NCI-H1417 treated with DMSO at 0.1 percent for 48 hours (cell line): ENCODE measurements around the gene SLC1A4.

ENCODE experiments used
- DNase-seq: peaks from one replicate; lab custom pipeline; 2025; lab: John Stamatoyannopoulos, UW

SLC1A4 gene

DNA sequence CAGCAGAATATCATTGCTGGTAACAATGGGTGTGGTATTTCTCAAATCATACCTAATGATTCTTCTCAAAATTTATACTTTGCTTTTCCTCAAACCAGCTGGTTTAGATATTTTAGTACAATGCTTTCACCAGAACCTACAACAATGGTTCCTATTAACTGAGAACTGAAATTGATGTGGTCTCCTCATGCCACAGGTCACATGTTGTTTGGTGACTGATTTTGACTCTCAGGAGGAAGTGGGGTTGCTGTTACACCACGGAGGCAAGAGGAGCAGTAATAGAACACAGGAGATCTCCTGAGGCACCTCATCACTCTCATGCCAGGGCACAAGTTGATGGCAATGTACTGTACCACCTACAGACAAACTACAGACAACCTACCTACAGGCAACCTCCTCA, 64.0 kb downstream of the SLC1A4 start:
- no peak for DNase-seq

DNA sequence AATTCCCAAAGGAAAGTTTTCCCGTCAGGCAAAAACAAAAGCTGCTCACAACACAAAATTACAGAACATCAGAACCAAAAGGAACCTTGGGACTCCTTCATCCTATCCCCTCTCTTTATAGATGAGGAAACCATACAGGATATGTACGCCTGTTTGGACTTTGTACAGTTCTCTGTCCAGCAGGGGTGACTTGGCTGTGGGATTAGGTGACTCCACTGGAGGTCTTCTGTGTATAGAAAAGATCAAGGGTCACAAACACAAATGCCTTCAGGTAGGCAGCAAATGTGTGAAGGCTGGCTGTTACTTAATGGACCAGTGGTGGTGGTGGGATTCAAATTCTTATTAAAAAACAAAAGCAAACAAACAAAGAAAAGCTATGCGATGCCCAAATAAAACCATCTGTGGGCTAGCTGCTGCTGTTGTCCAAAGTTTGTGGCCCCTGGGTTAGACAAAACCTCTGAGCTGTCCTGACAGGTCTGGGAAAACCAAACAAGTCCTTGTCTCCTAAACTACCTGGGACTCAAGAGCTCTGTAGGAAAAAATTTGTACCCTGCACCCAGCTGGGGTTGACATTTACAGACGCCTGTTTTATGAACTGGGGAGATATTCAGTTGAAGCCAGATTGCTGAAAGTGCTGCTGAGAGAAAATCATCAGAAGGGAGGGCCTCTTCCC, 65.7 kb downstream of the SLC1A4 start:
- DNase-seq: no peak

DNA sequence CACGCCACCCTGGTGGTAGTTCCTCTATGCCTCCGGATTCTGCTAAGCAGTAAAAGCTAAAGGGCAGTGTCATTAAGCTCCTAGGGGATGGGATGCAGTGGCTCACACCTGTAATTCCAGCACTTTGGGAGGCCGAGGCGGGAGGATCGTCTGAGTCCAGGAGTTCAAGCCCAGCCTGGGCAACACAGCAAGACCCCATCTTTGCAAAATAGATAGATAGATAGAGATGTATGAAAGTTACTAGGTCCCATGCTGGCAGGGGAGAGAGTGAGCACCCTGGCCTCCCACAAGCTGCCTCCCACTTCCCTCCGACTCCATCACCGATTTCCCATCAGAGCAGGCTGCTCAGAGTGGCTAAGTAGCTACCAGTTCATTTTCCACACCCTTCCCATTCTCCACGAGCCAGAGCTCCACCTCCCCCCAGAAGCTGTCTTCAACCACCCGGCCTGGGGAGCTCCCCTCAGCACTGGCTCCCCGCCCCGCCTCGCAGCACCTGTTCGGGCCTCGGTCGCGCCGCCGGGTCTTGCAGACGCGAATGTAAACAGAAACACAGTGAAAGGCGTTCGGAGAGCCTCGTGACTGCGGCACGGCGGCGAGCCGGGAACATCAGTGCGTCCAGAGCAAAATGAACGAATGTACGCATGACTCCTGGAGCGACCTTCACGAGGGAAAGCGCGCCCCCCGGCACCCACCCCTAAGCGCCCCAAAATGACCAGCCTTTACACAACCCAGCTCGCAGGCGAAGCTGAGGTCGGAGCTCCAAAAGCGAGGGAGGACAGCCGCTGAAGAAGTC, 66.4 kb downstream of the SLC1A4 start:
- DNase-seq: peak; percentile 85

DNA sequence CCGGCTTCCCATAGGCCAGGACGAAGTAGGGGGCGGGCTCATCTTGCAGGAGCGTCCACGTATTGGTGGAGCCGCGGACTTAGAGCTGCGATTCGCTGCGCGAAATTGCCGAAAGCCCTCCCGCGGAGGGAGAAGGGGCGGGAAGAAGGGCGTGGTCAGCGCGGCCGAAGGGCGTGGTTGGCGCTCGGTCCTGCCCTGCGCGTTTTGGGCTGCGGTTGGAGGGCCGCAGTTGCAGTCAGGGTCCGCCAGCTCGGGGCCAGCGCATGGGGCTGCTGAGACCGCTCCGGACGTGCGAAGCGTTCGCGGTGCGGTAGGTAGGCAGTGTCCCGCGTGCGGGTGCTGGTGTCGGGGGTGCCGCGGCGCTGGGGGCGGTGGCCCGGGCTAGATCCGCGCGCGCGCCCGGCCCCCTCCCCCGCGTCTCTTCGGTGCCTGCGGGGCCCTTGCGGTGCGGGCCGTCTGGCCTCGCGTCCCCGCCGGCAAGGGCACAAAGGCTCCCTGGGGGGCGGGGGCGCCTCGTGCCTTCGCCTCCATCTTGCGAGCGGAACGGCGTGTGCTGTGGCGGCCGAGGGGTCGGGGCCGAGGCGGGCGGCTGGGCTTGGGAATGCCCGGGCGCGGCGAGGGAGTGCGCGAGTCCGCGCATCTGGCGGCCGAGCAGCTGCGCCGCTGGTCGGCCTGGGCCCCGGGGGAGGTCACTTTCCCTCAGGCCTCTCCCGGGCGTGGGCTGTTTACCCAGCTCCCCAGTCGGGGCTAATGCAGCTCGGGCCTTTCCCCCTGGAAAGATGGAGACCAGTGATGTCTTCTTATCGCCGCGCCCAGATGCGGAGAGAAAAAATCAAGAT, 67.2 kb downstream of the SLC1A4 start, which contains the start of gene CEP68:
TSS of gene CEP68 (plus strand) at position 202 of the 839 bp plus-strand sequence. CDS start 13,029 bp downstream, outside the sequence.
- DNase-seq: peak; percentile 91

DNA sequence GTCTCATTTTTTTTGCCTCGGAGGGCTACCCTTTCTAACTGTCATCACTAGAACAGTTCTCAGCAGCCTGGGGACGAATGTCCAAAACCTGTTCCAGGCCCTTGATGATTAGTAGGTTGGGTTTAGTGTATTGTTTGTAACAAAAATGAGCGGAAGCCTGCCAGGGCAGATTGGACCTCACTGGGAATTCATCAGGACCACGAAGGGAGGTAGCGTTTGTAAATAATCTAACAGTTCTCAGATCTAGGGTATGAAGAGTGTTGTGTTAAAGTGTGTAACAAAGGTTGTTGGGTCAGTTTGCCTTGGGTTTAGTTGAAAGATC, 67.8 kb downstream of the SLC1A4 start:
- no peak for DNase-seq

DNA sequence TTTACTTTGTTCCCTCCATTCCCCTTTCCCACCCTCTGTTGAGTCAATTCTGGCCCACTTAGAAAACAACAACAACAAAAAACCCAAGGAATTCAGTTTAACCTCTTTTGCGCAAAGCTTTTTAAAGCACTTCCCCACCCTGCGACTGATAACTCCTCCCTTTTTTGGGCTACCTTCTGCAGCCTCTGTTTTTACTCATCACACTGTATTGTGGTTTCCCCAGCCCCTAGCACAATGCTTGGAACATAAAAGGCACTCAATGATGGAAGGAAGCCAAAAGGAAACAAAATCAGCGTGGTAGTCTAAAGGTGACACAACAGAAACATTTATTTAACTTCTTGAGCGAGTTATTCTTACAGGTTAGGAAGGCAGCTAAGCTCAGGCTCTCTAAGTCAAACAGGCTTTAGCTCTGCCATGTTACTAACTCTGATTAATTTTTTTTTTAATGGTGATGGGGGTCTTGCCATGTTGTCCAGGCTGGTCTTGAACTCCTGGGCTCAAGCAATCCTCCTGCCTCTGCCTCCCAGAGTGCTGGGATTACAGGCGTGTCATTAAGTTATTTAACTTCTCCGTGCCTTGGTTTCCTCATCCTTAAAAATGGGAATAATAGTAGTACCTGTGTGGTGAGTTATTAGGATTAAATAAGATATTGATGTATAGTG, 68.3 kb downstream of the SLC1A4 start:
- no peak for DNase-seq

DNA sequence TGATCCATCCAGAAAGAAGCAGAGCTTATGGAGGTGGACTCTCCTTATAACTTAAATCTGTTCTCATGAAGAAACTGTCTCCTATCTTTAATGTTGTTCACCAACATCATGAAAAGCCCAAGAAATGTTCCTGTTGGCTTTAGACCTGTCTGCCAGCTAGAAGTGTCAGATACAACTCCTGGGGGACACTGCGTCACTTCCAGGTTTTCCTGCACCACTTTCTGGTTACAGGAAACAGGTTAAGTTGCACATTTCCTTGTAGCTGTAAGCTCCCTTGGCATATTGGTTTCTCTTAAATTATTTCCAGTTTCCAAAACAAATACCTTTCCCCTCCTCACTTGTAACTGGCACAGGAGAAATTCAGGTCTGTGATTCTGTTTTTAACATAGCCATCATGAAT, 69.9 kb downstream of the SLC1A4 start:
- no peak for DNase-seq

DNA sequence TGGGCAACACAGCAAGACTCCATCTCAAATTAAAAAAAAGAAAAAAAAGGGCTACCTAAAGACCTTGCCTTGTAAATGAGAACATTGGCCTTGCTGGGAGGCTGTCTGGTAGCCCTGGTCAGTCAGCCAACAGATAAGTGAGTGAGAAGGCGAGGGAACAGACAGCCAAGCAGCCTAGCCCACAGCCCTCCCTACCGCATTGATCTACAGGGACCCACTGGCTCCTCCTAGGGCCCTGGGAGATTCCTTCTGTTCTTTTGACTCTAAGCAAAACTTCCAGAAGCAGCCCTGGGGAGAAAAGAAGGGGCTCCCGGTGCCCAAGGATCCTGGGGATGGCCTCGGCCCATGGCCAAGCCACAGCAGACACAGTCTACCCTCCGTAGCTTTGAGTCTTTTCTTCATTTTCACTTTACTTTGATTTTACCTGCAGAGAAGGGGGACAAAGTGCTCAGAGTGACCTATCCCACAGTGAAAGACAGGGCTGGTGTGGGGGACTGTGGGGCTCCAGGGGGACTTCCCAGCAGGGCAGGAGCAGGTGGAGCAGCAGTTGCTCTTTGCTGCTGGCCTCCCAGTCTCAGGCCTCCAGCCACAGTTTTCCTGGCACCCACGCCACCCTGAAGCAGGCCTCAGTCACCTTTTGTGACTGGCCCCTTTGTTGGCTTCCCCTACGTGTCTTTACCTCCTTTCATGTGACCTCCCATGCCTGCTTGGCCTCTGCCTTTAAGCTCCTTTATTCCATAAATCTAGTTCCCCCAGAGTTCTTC, 72.1 kb downstream of the SLC1A4 start:
- no peak for DNase-seq

DNA sequence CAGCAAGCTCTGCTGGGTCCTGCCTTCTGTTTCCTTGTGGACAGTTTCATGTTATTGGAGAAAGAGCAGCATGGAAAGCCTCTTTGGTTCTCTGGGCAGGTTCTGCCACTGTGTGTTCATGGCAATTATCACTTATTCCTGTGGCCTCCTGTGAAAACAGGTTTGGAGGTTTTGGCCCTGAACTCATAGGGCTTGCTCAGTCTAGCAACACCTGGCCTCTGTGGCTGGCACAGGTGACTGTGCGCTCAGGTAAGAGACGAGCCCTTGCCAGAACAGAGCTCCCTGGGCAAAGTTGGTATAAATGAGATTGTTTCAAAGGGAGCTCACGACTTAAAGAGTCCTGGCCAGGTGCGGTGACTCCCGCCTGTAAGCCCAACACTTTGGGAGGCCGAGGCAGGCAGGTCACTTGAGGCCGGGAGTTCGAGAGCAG, 72.7 kb downstream of the SLC1A4 start:
- DNase-seq: no peak

DNA sequence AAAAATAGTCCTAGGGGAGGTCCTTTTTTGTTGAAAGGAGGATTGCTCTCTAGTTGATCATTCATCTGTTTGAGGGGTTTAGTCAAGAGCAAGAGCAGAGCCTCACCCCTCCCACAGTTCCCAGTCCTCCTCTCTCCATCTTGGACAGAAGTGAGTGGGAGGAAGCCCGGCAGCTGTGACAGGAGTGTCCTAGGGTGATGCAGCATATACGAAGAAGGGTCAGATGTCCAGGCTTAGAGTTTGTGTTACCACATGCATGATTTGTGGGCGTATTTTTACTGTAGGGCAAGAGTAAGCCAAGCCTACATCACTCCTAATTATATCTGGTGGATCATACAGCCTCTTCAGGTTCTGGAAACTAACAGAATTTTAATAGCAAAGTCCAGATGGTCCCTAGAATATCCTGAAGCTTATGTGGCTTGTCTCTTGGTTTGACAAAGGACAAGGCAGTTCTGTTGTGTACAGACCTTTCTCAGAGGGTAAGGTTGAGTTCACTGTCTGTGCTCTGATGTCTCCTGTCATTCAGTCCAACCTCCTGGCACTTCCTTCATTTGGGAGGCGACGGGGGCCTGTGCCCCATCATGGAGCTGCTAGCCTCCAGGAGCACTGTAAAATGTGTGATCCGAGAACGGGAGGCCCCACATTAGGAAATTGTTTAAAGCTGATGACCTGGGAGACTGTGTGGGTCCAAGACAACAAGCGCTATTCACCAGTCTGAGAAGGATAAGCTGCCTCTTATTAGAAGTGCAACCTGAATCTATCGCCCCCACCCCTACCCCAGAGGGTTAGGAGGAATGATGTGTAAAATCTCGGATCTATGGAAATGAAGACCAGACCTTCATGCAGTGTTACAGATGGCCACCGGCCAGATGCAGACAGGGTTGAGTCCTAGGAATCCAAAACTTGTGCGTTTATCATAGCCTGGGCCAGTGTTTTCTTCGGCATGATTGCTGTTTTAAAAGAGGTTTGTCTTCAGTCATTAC, 73.9 kb downstream of the SLC1A4 start:
- DNase-seq: no peak

DNA sequence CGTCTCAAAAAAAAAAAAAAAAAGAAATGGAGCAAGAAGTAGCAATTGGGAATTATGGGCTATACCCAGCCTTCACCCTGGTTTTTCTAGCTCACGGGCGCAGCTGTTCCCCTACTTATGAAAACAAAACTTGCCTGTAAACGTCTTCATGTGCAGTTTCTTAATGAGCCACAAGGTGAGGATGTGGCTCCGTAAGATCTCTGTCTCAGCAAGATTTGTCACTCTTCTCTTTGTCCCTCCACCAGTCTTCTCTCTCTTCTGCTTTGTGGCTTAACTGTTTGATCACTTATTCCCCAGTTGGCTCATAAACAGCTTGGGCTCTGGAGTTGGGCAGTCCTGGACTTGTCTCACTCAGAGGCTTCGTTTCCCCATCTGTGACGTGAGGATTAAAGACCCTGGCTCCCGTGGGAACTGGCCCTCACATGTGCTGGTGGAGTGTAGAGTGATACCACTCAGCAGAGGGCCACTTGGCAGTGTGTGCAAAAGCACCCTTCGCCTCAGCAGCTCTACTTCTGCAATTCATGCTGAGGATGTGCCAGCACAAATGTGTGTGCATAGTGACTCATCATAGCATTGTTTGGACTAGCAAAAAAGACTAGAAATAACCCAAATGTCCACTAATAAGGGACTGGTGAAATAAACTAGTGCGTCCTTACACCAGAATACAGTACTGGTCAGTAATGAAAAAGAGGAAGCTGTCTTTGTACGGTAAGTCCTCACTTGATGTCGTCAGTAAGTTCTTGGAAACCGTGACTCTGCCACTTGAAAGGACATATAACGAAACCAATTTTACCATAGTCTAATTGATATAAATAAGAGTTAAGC, 75.7 kb downstream of the SLC1A4 start:
- no peak for DNase-seq

DNA sequence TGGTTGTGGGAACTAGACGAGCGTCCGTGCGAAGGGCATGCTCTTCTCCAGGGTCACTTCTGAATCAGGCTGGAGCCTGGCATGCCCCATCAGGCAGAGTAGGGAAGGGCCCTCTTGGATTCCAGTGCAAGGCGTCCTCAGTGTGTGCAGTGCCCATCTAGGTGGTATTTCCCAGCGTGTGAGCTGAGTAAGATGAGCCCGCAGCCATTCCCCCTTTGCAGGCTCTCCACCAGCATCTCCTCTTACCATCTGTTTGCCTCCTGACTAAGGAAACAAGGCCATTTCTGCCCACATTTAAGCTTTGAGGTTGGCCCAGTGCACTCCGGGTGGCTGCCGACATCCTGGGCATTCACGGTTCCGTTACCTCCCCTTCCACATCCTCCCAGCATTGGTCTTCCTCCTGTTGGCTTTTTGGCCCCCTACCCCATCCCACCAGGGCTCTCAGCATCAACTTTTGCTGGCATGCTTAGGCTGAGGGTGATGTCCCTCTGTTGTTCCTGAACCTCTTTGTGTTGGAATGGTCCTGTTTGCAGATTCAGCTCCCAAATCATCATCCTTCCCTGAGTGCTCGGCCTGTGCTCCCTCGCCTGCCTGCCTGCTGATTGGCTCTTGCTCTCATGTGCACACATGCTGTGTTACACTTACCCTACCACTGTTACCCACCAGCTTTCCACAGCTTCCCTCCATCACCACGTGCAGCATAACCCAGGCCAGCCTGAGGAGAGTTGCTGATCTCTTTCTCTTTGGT, 78.8 kb downstream of the SLC1A4 start:
- DNase-seq: no peak

DNA sequence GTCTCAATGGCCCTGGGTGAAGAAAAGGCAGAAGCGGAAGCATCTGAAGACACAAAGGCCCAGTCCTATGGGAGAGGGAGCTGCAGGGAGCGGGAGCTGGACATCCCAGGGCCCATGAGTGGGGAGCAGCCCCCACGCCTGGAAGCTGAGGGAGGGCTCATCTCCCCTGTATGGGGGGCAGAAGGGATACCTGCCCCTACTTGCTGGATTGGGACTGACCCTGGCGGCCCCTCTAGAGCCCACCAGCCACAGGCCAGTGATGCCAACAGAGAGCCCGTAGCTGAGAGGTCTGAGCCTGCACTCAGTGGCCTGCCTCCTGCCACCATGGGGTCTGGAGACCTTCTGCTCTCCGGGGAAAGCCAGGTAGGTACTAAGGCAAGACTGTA, 80.2 kb downstream of the SLC1A4 start:
- DNase-seq: no peak

DNA sequence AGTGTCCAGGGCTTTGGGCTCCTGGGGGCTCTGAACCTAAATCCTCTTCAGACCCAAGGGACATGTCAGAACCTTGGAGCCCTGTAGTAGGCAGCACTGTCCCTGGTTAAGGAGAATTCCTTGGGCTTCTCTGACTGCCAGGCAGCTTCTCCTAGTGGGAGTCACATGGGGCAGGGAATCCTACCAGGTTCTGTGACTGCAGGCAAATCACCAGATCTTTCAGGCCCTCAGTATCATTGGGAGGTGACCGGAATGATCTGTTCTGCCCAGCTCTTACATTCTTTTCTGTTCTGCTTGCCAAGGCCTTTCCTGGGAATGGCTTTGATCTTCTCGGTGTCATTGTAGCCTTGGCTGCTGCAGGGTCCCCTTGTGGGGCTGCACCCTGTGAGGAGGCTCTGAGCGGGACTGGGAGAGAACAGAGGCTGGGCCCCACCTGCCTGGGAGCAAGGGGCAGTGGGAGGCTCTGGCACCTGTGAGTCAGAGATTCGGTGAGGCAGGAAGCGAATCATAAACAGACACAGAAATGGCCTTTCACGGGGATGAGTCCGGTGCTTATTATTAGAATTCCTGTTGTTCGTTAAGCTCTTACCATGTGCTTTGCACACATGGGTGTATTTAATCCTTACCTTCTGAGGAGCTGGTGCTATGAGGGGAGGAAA, 81.1 kb downstream of the SLC1A4 start:
- DNase-seq: no peak

DNA sequence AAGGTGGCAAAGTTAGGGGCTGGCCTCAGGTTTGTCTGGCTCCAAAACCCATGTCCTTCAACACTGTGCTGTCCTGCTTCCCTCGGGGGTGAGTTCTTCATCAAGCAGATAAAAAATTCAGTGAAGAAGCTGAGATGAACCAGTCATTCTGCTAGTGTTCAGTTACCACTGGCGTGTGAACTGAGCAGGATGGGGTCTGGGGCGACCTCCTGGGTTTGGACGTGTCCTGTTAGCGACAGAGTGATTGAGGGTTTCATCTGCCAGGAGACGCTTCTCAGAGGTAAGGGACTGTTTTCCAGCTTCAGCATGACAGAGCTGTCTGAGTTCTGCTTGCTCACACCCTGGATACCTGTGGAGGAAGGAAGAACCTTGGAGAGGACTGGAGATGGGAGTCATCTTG, 81.7 kb downstream of the SLC1A4 start:
- DNase-seq: no peak

DNA sequence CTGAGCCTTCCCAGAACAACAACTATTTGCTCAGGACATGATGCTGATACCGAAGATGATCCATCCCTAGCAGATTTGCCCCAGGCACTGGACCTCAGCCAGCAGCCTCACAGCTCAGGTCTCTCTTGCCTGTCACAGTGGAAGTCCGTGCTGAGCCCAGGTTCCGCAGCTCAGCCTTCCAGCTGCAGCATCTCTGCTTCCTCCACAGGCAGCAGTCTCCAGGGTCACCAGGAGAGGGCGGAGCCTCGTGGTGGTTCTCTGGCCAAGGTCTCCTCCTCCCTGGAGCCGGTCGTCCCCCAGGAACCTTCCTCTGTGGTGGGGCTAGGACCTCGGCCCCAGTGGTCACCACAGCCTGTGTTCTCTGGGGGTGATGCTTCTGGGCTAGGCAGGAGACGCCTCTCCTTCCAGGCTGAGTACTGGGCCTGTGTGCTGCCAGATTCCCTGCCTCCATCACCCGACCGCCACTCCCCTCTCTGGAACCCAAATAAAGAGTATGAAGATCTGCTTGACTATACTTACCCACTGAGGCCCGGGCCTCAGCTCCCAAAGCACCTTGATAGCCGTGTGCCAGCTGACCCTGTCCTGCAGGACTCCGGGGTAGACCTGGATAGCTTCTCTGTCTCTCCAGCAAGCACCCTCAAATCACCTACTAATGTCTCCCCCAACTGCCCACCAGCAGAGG, 82.4 kb downstream of the SLC1A4 start:
- no peak for DNase-seq

DNA sequence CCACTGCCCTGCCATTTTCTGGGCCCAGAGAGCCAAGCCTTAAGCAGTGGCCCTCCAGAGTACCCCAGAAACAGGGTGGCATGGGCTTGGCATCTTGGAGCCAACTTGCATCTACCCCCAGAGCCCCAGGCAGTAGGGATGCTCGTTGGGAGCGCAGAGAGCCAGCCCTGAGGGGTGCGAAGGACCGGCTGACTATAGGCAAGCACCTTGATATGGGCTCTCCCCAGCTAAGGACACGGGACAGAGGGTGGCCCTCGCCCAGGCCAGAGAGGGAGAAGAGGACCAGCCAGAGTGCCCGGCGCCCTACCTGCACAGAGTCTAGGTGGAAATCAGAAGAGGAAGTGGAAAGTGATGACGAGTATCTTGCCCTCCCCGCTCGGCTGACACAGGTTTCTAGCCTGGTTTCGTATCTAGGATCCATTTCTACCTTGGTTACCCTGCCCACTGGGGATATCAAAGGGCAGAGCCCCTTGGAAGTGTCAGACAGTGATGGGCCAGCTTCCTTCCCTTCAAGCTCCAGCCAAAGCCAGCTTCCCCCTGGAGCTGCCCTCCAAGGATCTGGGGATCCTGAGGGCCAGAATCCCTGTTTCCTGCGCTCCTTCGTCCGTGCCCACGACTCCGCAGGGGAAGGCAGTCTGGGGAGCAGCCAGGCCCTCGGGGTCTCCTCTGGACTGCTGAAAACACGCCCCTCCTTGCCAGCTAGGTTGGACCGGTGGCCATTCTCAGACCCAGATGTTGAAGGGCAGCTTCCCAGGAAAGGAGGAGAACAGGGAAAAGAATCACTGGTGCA, 83.2 kb downstream of the SLC1A4 start:
- no peak for DNase-seq
